ENCODE data around the gene HOXC9.

DNA sequence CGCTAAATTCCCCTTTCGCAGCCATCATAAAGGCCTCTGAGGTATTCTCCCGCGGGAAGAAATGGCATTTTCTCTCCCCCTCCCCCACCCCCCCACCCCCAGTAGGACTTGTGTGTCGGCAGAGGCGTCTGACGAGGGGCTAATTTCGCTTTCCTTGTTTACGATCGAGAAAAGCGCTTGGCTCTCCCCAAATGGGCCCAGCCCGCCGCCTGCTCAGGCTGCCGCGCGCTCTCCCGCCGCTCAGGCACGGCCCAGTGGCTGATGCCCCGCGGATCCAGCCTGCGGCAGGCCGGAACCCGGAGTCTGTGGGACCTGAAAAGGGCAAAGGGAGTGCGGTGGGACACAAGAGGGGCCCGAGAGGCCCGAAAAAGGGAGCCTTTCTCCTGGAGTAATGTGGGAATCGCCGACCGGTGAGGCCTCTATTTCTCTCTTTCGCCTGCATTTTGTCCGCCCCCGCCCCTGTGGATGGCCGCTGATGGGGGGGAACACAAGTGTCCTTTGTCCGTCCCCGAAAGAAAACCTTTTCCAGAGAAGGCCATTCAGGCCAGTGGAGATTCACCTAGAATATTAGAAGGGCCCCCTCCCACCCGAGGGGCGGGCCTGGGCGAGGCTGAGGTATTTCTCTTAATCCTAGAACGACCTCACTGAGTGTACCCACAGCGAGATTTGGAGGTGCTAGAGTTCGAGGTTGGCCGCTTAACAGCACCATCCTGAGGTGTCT, 19.3 kb downstream of the HOXC9 start:
- TF ChIP-seq, protein P1, sequence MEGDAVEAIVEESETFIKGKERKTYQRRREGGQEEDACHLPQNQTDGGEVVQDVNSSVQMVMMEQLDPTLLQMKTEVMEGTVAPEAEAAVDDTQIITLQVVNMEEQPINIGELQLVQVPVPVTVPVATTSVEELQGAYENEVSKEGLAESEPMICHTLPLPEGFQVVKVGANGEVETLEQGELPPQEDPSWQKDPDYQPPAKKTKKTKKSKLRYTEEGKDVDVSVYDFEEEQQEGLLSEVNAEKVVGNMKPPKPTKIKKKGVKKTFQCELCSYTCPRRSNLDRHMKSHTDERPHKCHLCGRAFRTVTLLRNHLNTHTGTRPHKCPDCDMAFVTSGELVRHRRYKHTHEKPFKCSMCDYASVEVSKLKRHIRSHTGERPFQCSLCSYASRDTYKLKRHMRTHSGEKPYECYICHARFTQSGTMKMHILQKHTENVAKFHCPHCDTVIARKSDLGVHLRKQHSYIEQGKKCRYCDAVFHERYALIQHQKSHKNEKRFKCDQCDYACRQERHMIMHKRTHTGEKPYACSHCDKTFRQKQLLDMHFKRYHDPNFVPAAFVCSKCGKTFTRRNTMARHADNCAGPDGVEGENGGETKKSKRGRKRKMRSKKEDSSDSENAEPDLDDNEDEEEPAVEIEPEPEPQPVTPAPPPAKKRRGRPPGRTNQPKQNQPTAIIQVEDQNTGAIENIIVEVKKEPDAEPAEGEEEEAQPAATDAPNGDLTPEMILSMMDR (IDR thresholded peaks at IDR 0.05), result no peak
- TF ChIP-seq POLR2A (IDR thresholded peaks at IDR 0.05) (no peak), POLR2AphosphoS5 (IDR thresholded peaks at IDR 0.05) (no peak)
